ENCODE measurements around the gene ORM2. TPM values are rescaled to one million over a fixed set of nuclear protein-coding genes. Genes with fewer than 3 reads are reported as not detected.

The ORM2 gene
- total and polyA plus RNA-seq, 2 donors (not counting 1 experiment from before 2014, with no cell fraction given), result not detected

DNA sequence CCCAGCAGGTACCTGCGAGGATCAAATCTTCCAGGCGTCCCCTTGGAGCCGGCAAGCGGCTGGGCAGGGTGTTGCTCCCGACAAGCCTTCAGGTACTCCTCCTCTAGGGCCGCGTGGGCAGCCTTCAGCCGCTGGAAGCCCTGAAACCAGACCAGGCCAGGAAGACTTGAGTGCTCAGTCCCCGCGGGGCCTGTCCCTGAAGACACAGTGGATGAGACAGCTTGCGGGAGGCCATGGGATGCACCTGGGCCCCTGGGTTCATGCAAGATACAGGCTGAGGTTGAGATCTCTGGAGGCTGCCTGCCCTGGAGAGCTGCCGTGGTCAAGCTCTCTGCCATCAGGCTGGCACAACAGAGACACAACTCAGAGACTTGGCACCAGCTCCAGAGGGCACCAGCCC, 32.7 kb downstream of the ORM2 start:
- H3K4me3 Mint-ChIP-seq, result no peak overlapping the region
- peaks cover 49% of the 10 kb centered on the region for H4K20me1 ChIP-seq (ENCODE audit: control insufficient read depth, insufficient read depth, low read length, poor library complexity, severe bottlenecking)

More for the DNA sequence above, 32.7 kb downstream of the ORM2 start:
- ChIA-PET CTCF (interaction anchor here (0.9 to 2.6 kb wide), 3 partner anchors 10 to 26 kb away, joined by 3 to 7 read pairs (median 6); partner anchors contain the start of gene AKNA), POLR2A (interaction anchor here (1.0 to 8.6 kb wide), 4 partner anchors 10 to 35 kb away, joined by 3 to 108 read pairs (median 5); partner anchors contain the start of gene AKNA)
- intact Hi-C loops (cut with micrococcal nuclease), result loop anchor here (5.0 kb wide), 1 partner anchor 35 kb away; no protein-coding TSS in a partner anchor
- Histone ChIP-seq H3K27ac (ENCODE audit: low read length in 2 of 2) (peak overlapping the region; percentile 26 to 75), H2AFZ (ENCODE audit: insufficient read depth, low read depth, low read length, poor library complexity, severe bottlenecking) (no peak overlapping the region), H3K9me3 (ENCODE audit: control extremely low read depth in 1 of 3, control insufficient read depth in 2 of 3, insufficient read depth in 1 of 3, low read length in 2 of 3) (no peaks in the 10 kb centered on the region), H3K4me1 (ENCODE audit: control insufficient read depth in 2 of 2, insufficient read depth in 2 of 2, low read length in 2 of 2) (peaks cover 48 to 58% of the 10 kb centered on the region in 2 donors), H3K9ac (ENCODE audit: low read length) (no peak overlapping the region), H3K36me3 (replicated peaks in 1 of 2; ENCODE audit: control extremely low read depth in 1 of 2, control insufficient read depth in 1 of 2, extremely low read depth in 1 of 2, insufficient read depth in 2 of 2, low read length in 1 of 2) (peaks cover 9 to 89% of the 10 kb centered on the region in 2 experiments), H3K4me3 (ENCODE audit: control extremely low read depth in 1 of 5, extremely low read depth in 1 of 5, insufficient read depth in 1 of 5, low read depth in 2 of 5, low read length in 4 of 5) (no peak overlapping the region), H3K79me2 (ENCODE audit: control insufficient read depth, insufficient read depth, low read length) (peaks cover 81% of the 10 kb centered on the region), H3K27me3 (replicated peaks in 1 of 4; ENCODE audit: control extremely low read depth in 1 of 4, control insufficient read depth in 3 of 4, insufficient read depth in 4 of 4, low read length in 3 of 4) (no peaks in the 10 kb centered on the region), H3K4me2 (replicated peaks; ENCODE audit: low read depth, low read length, poor library complexity, severe bottlenecking) (peak overlapping the region; percentile 9)
- Mint-ChIP-seq H3K27ac (peak overlapping the region; percentile 94), H3K9me3 (ENCODE audit: insufficient read depth) (peaks cover 3% of the 10 kb centered on the region), H3K27me3 (no peaks in the 10 kb centered on the region), H3K4me1 (peaks cover 55% of the 10 kb centered on the region)
- WGBS (ENCODE audit: insufficient coverage), result 65% methylated on average over 12 of the region's 12 CpGs
- DNase-seq, result no peak
- no peak for ATAC-seq (ENCODE audit: low read depth)
- TF ChIP-seq EZH2 (IDR thresholded peaks at IDR 0.05; ENCODE audit: borderline replicate concordance, insufficient read depth, low read depth, low read length, poor library complexity, severe bottlenecking) (no peak), CTCF (IDR thresholded peaks at IDR 0.05) (no peak)
